Stimulated activated CD8-positive, alpha-beta memory T cell treated with anti-CD3 and anti-CD28 coated beads, Interleukin-7, amount 100 ng/mL, for 1 hour (primary cell): ENCODE results near the gene TMEM258.

Source experiments
- DNase-seq, 2 donors: peaks; one replicate each; pipeline ENCODE4 v3.0.0-alpha.2; 2020; ENCODE audit warnings: low read depth in 2 of 2

TMEM258 gene

GRCh38 chr11:61820174-61820573 is 27.8 kb upstream of the TMEM258 start:
- DNase-seq = no peak

GRCh38 chr11:61817471-61818202 is 25.2 kb upstream of the TMEM258 start:
- DNase-seq = no peak

GRCh38 chr11:61816736-61817455 is 24.5 kb upstream of the TMEM258 start, which contains the start of gene FADS1:
FADS1 (minus strand) TSS chr11:61817003; CDS start chr11:61816929, 74 bp downstream.
- peak; percentile 41 to 48 for DNase-seq

GRCh38 chr11:61815790-61816735 is 23.7 kb upstream of the TMEM258 start:
- no peak for DNase-seq

- no peak for DNase-seq
Observed at GRCh38 chr11:61814958-61815789, 22.8 kb upstream of the TMEM258 start.

GRCh38 chr11:61814247-61814957 is 22.0 kb upstream of the TMEM258 start:
- DNase-seq = no peak

- DNase-seq = no peak
Observed at GRCh38 chr11:61812736-61813411, 20.5 kb upstream of the TMEM258 start.

- no peak for DNase-seq
Observed at GRCh38 chr11:61811831-61812230, 19.4 kb upstream of the TMEM258 start.

- DNase-seq = no peak
Observed at GRCh38 chr11:61810671-61811175, 18.3 kb upstream of the TMEM258 start.

GRCh38 chr11:61806785-61807184 is 14.4 kb upstream of the TMEM258 start:
- DNase-seq = no peak

- DNase-seq = no peak
Observed at GRCh38 chr11:61805146-61805545, 12.7 kb upstream of the TMEM258 start.

GRCh38 chr11:61803889-61804647 is 11.7 kb upstream of the TMEM258 start:
- DNase-seq = no peak

- no peak for DNase-seq
Observed at GRCh38 chr11:61802605-61803004, 10.2 kb upstream of the TMEM258 start.

GRCh38 chr11:61800331-61801281 is 8.2 kb upstream of the TMEM258 start:
- DNase-seq = no peak

GRCh38 chr11:61799665-61800284 is 7.4 kb upstream of the TMEM258 start:
- no peak for DNase-seq

- peak; percentile 38 to 59 for DNase-seq
Observed at GRCh38 chr11:61797263-61797944, 5.0 kb upstream of the TMEM258 start.
